Placental pericyte (primary cell): Measurements from ENCODE around the gene CYP4F12. TPM values are rescaled to one million over a fixed set of nuclear protein-coding genes. Genes with fewer than 3 reads are reported as not detected.

ENCODE experiments used
- total RNA-seq: library from RNA; depleted of rRNA; stranded (reverse); fragments of >200 nt; gene quantifications from 2 replicates; pipeline ENCODE4 v1.2.3, GENCODE V29; 2012

The CYP4F12 gene, protein sequence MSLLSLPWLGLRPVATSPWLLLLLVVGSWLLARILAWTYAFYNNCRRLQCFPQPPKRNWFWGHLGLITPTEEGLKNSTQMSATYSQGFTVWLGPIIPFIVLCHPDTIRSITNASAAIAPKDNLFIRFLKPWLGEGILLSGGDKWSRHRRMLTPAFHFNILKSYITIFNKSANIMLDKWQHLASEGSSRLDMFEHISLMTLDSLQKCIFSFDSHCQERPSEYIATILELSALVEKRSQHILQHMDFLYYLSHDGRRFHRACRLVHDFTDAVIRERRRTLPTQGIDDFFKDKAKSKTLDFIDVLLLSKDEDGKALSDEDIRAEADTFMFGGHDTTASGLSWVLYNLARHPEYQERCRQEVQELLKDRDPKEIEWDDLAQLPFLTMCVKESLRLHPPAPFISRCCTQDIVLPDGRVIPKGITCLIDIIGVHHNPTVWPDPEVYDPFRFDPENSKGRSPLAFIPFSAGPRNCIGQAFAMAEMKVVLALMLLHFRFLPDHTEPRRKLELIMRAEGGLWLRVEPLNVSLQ
- total RNA-seq: not detected in 2 replicates

DNA sequence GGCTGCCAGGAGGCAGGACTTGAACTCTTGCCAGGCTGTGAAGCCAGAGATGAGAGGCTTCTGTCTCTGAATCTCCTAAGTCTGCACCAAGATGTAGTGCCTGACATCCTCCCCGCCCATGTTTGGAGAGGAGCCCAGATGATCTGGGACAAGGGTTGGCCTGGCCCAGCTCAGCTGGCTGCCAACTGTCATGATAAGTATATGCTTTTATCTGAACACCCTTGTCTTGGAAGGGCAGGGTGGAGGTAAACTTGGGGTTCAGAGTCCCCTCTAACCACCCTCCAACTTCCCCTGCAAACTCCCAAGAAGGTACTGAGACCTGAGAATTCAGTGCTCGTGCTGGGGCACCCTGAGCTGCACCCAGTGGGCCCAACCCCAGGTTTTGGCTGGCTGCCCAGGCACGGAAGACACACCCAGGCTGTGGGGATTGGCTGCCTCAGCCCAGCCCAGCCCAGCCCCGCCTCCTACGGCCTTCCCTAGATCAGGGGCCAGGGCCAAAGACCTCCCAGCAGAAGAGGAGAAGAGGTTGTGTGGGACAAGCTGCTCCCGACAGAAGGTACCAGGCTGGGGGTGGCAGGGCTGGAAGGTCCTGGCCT lies at the start of gene CYP4F12:
TSS of gene CYP4F12 (plus strand) at position 508 of the 596 bp plus-strand sequence. CDS start 443 bp downstream, outside the sequence.

DNA sequence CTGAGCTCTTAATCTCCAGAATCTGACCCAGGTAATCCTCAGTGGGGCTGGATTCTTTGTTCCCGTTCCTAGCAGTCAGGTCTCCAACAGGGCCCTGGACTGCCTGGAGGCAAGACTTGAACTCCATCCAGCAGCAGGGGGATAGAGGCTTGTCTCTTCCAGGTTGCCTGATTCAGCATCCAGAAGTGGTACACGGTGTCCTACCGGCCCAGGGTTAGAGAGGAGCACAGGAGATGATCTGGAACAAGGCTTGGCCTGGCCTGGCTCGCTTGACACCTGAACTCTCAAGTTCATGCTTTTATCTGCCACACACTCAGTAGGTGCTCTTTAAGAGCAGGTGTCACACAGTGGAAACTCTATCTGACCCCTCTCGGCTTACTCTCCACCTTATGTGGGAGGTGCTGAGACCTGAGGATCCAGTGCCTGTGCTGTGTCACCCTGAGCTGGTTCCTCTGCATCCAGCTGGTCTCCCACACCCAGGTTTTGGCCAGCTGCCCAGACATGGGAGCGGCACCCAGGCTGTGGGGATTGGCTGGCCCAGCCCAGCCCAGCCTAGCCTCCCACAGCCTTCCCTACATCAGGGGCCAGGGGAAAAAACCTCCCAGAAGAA lies 32.5 kb upstream of the CYP4F12 start, which contains the start of gene CYP4F3:
TSS of gene CYP4F3 (plus strand) at position 604 of the 610 bp plus-strand sequence. CDS start 519 bp downstream, outside the sequence.

DNA sequence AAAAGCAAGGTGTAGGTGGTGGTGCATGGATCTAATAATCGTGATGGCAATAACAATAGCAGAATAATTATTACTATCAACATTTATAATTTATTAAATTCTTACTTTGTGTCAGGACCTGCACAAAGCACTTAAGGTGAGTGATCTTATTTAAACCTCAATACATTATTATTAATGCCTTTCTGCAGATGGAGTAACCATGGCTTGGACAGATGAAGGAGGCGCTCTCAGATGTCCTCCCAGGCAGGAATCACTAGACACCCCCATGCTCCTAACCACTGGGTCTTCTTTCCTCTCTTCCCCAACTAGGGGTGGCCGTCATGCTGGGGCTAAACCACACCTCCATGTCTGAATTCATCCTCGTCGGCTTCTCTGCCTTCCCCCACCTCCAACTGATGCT lies 54.8 kb downstream of the CYP4F12 start, which contains the start of gene OR10H2:
TSS of gene OR10H2 (plus strand) at position 301 of the 400 bp plus-strand sequence. CDS start at position 321, 20 bp downstream.

DNA sequence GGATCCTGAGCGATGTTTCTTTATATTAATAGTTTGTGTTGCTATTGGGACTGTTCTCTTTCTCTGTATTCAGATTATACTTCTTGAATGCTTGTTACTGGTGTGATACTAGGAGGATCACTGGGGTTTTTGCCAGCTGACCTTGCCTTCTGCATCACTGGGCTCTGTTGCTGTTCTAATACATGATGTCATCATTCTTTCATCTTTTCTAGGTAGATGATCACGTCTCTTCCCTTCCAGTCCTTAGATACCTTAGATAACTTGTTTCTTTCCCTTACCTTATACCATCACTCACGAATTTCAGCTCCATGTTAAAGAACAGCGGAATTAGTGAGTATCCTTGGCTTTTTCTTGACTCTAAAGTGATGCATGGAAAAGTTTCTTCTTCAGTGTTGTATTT lies 64.8 kb downstream of the CYP4F12 start, which contains the start of gene OR10H3:
TSS of gene OR10H3 (plus strand) at position 264 of the 400 bp plus-strand sequence. CDS start 3,408 bp downstream, outside the sequence.

Other genes starting within 250 kb of the CYP4F12 start
- 11.2 TPM in 2 replicates for gene WIZ, start 223.1 kb upstream of the CYP4F12 start, total RNA-seq
- not detected in 2 replicates for gene RASAL3, start 208.5 kb upstream of the CYP4F12 start, total RNA-seq
- not detected in 2 replicates for gene PGLYRP2, start 193.6 kb upstream of the CYP4F12 start, total RNA-seq
- gene CYP4F22, start 164.6 kb upstream of the CYP4F12 start, total RNA-seq: not detected in 2 replicates
- gene CYP4F8, start 57.9 kb upstream of the CYP4F12 start, total RNA-seq: not detected in 2 replicates
- gene CYP4F3, start 32.2 kb upstream of the CYP4F12 start, total RNA-seq: not detected in 2 replicates
- not detected in 2 replicates for gene OR10H2, start 54.9 kb downstream of the CYP4F12 start, total RNA-seq
- not detected in 2 replicates for gene OR10H3, start 64.9 kb downstream of the CYP4F12 start, total RNA-seq
- gene OR10H5, start 114.6 kb downstream of the CYP4F12 start, total RNA-seq: not detected in 2 replicates
- not detected in 2 replicates for gene OR10H1, start 142.6 kb downstream of the CYP4F12 start, total RNA-seq
- not detected in 2 replicates for gene CYP4F2, start 225.0 kb downstream of the CYP4F12 start, total RNA-seq